Activated T-cell treated with anti-CD3 and anti-CD28 coated beads, Interleukin-2, amount 50 U/mL, for 24 hours (primary cell): ENCODE measurements around the gene EFCAB3.
"Not testable (repeated sequence)": the region's sequence is repeated elsewhere in the genome, so short reads cannot be mapped to it uniquely, and the experiment has no call there.

Source experiments
- DNase-seq: peaks from one replicate; pipeline ENCODE4 v3.0.0-alpha.2; 2020
- H3K27ac Mint-ChIP-seq: 2 replicates; pipeline ENCODE4 v1.8.0; 2020; ENCODE audit warnings: mild to moderate bottlenecking, mixed read lengths
- H3K27me3 Mint-ChIP-seq: 2 replicates; pipeline ENCODE4 v1.8.0; 2020; ENCODE audit warnings: mixed read lengths
- H3K36me3 Mint-ChIP-seq: 2 replicates; pipeline ENCODE4 v1.8.0; 2020; ENCODE audit warnings: low read depth, mixed read lengths
- H3K4me1 Mint-ChIP-seq: 2 replicates; pipeline ENCODE4 v1.8.0; 2020; ENCODE audit warnings: low read depth, mixed read lengths
- H3K4me3 Mint-ChIP-seq: 2 replicates; pipeline ENCODE4 v1.8.0; 2020; ENCODE audit warnings: mild to moderate bottlenecking, moderate library complexity, mixed read lengths
- H3K9me3 Mint-ChIP-seq: 2 replicates; pipeline ENCODE4 v1.8.0; 2020; ENCODE audit warnings: mixed read lengths

The EFCAB3 gene

DNA sequence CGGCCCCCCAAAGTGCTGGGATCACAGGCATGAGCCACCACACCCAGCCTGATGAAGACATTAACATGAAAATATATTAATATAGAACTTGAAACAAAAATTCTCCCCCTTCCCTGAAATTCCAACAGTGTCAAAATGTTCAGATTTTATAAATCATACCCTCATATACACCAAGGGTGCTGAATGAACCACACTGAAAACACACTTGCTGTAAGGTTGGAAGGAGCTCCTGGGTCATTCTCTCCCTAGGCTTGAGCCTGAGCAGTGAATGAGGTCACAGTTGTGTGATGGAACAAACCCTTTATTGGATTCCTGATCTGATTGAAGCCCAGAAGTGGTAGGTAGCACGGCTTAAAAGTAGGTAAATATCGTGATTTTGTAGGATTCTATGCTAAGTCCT lies at the start of gene EFCAB3:
Gene EFCAB3 (plus strand): TSS at position 301 of the 400 bp plus-strand sequence. CDS start 2,427 bp downstream, outside the sequence.
- Mint-ChIP-seq H3K27me3 (peaks cover 25% of the 10 kb centered on the region), H3K27ac (no peak within 1 kb of the TSS), H3K4me3 (no peak within 1 kb of the TSS), H3K36me3 (no peaks in the 10 kb centered on the region), H3K4me1 (no peaks in the 10 kb centered on the region), H3K9me3 (no peaks in the 10 kb centered on the region)
- DNase-seq: no peak

DNA sequence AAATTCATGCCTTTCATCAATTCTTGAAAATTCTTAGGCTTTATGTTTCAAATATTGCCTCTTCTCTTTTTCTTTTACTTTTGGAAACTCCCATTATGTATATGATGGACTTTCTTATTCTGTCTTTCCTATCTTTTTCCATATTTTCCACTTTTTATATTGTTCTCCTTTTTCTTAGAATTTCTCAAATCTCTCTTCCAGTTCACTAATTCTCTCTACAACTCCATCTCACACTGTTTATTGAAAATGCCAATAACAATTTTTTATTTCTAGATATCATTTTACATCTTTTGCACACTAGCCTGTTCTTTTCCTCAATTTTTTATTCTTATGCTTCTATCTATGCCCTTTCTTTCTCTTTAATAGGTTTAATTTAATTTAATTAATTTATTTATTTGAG lies 43.8 kb upstream of the EFCAB3 start:
- DNase-seq: no peak
- Mint-ChIP-seq H3K4me1 (no peaks in the 10 kb centered on the region), H3K27ac (no peak overlapping the region), H3K36me3 (no peaks in the 10 kb centered on the region), H3K27me3 (peaks cover 3% of the 10 kb centered on the region), H3K9me3 (peaks cover 4% of the 10 kb centered on the region), H3K4me3 (no peak overlapping the region)

DNA sequence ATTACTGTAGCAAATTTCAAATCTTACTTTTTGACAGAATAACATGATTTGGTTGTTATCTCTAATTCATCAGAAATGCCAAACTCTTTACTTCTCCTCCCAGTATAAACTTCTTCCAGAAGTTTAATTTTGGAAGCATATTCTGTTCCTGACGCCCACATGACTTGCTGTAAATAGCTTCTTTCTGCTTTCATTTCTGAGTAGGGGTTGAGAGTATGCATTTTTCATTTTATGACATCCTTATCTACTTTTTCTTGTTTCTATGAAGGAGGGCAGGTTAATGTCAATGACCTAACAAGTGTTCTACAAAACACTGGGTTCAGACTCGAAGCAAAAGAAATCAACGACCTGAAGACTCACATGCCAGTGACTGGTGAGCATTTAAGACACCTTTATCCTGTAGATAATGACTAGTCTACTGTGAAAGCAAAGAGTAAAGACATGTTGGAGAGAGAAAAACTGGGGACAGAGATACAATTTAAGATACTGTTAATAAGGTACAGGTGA lies 36.5 kb upstream of the EFCAB3 start:
- Mint-ChIP-seq H3K4me3 (no peak overlapping the region), H3K4me1 (no peaks in the 10 kb centered on the region), H3K27ac (no peak overlapping the region), H3K36me3 (no peaks in the 10 kb centered on the region), H3K9me3 (no peaks in the 10 kb centered on the region), H3K27me3 (peaks cover 32% of the 10 kb centered on the region)
- no peak for DNase-seq

DNA sequence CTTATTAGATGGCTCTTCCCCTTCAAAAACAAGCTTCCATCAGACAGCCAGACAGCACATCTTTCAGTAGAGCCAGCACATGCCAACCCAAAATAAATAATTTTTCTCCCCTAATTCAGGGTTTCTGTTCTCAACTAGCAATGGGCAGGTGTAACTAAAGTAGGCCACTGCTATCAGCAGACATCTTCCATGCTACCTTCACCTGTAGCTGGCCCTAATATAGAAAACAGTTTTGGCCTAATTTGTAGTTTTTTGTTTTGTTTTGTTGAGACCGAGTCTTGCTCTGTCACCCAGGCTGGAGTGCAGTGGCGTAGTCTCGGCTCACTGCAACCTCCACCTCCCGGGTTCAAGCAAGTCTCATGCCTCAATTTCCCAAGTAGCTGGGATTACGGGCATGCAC lies 29.2 kb upstream of the EFCAB3 start:
- H3K4me3 Mint-ChIP-seq: no peak overlapping the region
- peaks cover 52% of the 10 kb centered on the region for H3K27me3 Mint-ChIP-seq
- no peak overlapping the region for H3K27ac Mint-ChIP-seq
- DNase-seq: no peak
- H3K36me3 Mint-ChIP-seq: no peaks in the 10 kb centered on the region
- H3K9me3 Mint-ChIP-seq: no peaks in the 10 kb centered on the region
- no peaks in the 10 kb centered on the region for H3K4me1 Mint-ChIP-seq

DNA sequence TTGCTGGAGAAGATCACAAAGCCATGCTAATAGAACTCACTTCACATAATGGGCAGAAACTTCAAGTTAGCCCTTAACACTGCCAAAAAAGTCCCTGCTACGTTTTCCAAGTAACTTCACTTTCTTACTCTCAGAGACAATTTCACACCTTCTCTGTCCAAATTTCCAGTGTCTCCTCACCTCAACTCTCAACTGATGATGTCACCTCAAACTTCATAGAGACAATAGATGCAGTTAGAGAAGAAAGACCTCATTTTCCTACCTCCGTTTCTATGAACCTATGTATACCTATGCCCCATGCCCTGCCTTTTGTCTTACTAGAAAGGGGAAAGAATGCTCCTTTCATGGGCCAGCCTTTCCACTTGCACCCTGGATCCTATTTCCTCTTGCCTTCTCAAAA lies 14.2 kb upstream of the EFCAB3 start:
- Mint-ChIP-seq H3K27me3 (peaks cover 3% of the 10 kb centered on the region), H3K36me3 (no peaks in the 10 kb centered on the region), H3K4me3 (no peak overlapping the region), H3K9me3 (peaks cover 4% of the 10 kb centered on the region), H3K4me1 (no peaks in the 10 kb centered on the region), H3K27ac (no peak overlapping the region)
- no peak for DNase-seq

GRCh38 chr17:62381561-62381960 lies 1.2 kb downstream of the EFCAB3 start:
- Mint-ChIP-seq H3K4me1 (no peaks in the 10 kb centered on the region), H3K36me3 (no peaks in the 10 kb centered on the region), H3K27ac (no peak overlapping the region), H3K9me3 (no peaks in the 10 kb centered on the region), H3K4me3 (no peak overlapping the region), H3K27me3 (peaks cover 21% of the 10 kb centered on the region)
- DNase-seq: no peak

DNA sequence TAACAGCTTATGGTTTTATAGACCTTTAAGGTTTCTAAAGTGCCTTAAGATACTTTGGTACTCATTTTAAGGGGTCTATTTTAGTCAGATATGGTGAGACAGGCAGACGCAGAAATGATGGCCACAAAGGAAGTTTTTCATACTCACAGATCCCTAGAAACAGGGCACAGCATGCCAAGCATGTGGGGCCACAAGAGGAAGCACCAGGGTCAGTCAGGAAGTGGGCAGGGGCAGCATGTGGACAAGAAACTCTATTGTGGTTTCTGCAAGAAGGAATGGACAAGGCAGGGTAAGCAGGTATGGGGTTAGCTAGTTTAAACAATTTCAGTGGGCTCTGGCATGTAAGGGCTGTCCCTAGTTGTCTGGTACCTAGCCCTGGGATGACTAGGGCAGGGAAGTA lies 8.5 kb downstream of the EFCAB3 start:
- Mint-ChIP-seq H3K9me3 (no peaks in the 10 kb centered on the region), H3K27me3 (peaks cover 24% of the 10 kb centered on the region), H3K4me1 (no peaks in the 10 kb centered on the region), H3K27ac (no peak overlapping the region), H3K4me3 (no peak overlapping the region), H3K36me3 (no peaks in the 10 kb centered on the region)
- DNase-seq: no peak

DNA sequence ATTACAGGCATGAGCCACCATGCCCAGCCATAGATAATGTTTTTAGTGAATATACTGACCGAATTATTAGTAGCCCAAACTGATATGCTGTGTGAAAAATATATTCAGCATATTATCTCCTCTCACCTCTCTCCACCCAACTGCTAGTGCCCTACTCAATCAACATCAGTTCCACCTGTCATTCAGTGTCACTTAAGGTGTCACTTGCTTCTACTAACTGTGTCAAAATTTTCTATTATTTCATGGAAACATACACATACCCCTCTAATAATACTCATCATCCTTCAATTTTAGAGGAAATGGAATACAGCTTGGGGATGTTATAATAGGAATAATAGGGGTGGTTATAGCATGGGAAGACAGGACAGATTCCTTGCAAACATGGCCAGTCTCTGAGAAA lies 12.6 kb downstream of the EFCAB3 start:
- no peak for DNase-seq
- Mint-ChIP-seq H3K36me3 (no peaks in the 10 kb centered on the region), H3K4me3 (no peak overlapping the region), H3K27me3 (peaks cover 22% of the 10 kb centered on the region), H3K9me3 (no peaks in the 10 kb centered on the region), H3K4me1 (no peaks in the 10 kb centered on the region), H3K27ac (no peak overlapping the region)

GRCh38 chr17:62398891-62399290 lies 18.5 kb downstream of the EFCAB3 start:
- no peak for DNase-seq
- Mint-ChIP-seq H3K27ac (no peak overlapping the region), H3K9me3 (peaks cover 2% of the 10 kb centered on the region), H3K36me3 (no peaks in the 10 kb centered on the region), H3K4me1 (no peaks in the 10 kb centered on the region), H3K4me3 (no peak overlapping the region), H3K27me3 (peaks cover 23% of the 10 kb centered on the region)

DNA sequence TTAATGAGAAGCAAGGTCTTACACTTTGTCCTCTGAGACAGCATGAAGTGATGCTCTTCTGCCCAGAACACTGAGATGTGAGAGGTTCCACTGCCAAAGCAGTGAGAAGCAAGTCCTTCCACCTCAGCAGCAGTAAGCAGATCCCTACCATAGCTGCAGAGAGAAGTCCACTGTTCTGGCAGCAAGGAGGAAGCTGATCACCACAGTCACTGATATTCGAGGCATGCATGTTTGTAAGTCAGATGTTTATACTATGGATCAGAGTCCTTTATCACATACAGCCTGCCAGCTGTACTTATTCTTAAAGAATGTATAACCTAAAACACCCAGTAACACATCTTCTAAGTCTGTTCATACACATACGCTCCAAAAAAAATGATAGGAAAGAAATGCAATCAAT lies 25.1 kb downstream of the EFCAB3 start:
- Mint-ChIP-seq H3K4me3 (no peak overlapping the region), H3K9me3 (peaks cover 2% of the 10 kb centered on the region), H3K27ac (no peak overlapping the region), H3K27me3 (peaks cover 30% of the 10 kb centered on the region), H3K4me1 (no peaks in the 10 kb centered on the region), H3K36me3 (no peaks in the 10 kb centered on the region)
- no peak for DNase-seq

DNA sequence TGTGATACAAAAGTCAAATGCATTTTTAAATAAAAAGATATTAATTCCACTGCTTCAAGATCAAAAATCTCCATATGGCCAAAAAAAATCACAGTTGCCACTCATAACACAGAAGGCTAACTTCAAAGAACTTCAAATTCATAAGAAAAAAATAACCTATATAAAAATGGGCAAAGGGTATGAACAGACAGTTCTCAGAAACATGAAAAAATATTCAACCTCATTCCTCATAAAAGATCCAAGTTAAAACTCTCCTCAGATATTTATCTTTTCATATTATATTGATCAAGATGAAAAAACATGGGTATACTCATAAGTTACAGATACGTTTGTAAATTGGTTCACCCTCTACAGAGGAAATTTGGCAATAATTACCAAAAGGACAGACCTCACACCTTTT lies 32.7 kb downstream of the EFCAB3 start:
- not testable (repeated sequence) for H3K4me3 Mint-ChIP-seq, H3K9me3 Mint-ChIP-seq, H3K36me3 Mint-ChIP-seq, H3K27ac Mint-ChIP-seq, H3K4me1 Mint-ChIP-seq, DNase-seq
- peaks cover 25% of the 10 kb centered on the region for H3K27me3 Mint-ChIP-seq

DNA sequence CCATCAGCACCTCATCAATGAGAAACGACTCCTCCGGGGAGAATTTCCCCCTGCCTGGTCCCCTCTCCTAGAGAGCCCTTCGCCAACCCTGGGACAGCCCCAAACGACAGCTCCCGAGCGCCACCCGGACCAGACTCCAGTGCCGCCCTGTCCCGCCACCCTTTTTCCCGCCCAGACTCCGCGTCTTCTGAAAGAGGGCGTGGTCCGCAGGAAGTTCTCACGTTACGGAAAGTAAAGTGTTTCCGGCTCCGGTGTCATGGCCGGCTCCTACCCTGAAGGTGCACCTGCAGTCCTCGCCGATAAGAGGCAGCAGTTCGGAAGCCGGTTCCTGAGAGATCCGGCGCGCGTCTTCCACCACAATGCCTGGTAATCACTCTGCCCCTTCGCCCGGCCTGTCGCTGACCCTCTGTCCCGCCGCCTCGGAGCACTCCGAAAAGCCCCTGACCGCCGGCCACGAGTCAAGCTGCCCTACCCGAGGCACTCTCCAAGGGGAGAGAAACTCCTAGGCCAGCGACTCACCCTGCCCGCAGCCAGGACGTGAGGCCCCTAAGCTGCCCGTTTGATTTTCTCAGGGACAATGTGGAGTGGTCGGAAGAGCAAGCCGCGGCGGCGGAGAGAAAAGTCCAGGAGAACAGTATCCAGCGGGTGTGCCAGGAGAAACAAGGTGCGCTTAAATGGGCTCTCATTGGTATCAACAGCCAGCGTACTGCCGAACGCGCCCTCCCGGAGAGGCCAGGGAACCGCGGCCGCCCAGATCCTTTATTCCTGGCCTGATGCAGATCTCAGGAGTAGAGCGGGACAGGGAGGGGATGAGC lies 43.5 kb downstream of the EFCAB3 start, which contains the start of gene METTL2A:
Gene METTL2A (plus strand): TSS at position 251 of the 815 bp plus-strand sequence. CDS start 6 bp downstream, at position 257.
- not testable (repeated sequence) for H3K9me3 Mint-ChIP-seq, H3K27me3 Mint-ChIP-seq
- DNase-seq: peak; percentile 88
- Mint-ChIP-seq H3K36me3 (peaks cover 42% of the 10 kb centered on the region), H3K4me1 (peaks cover 39% of the 10 kb centered on the region), H3K27ac (peak within 1 kb of the TSS; percentile 97), H3K4me3 (peak within 1 kb of the TSS; percentile 97)

DNA sequence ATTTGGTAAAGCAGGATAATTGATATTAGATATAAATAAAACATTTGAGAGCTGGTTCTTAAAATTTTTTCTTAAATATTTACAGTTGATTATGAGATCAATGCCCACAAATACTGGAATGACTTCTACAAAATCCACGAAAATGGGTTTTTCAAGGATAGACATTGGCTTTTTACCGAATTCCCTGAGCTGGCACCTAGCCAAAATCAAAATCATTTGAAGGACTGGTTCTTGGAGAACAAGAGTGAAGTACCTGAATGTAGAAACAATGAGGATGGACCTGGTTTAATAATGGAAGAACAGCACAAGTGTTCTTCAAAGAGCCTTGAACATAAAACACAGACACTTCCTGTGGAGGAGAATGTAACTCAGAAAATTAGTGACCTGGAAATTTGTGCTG lies 45.9 kb downstream of the EFCAB3 start:
- not testable (repeated sequence) for H3K9me3 Mint-ChIP-seq, H3K27ac Mint-ChIP-seq, DNase-seq, H3K27me3 Mint-ChIP-seq, H3K4me3 Mint-ChIP-seq
- Mint-ChIP-seq H3K4me1 (peaks cover 40% of the 10 kb centered on the region), H3K36me3 (peaks cover 62% of the 10 kb centered on the region)

DNA sequence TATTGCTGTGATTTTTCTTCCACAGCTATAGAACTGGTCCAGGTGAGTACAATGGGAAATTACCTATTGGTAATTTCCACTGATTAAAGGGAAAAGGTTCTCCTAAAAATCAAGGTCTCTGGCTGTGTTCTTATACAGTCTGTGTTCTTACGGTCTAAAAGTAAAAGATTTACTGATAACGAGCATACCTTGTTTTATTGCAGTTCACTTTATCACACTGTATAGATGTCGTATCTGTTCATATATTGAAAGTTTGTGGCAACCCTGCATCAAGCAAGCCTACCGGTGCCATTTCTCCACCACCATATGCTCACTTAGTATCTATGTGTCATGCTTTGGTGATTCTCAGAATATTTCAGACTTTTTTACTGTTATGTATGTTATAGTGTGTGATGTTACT lies 54.9 kb downstream of the EFCAB3 start:
- peaks cover 80% of the 10 kb centered on the region for H3K36me3 Mint-ChIP-seq
- not testable (repeated sequence) for H3K27ac Mint-ChIP-seq, DNase-seq, H3K9me3 Mint-ChIP-seq, H3K4me3 Mint-ChIP-seq, H3K27me3 Mint-ChIP-seq, H3K4me1 Mint-ChIP-seq

DNA sequence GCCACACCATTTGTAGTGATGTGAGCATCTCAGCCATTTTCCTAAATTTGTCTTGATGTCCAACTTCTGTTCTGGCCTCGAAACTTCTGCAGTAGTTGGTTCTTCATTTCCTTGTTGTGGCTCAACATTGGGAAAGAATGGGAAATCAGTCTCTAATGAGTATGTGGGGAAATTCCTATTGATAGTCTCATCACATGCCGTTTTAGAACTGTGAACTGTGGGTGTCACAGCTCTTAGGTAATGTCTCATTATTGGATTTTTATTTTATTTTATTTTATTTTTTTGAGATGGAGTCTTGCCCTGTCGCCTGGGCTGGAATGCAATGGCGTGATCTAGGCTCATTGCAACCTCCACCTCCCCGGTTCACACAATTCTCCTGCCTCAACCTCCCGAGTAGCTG lies 60.8 kb downstream of the EFCAB3 start:
- not testable (repeated sequence) for H3K4me3 Mint-ChIP-seq, H3K9me3 Mint-ChIP-seq, H3K27me3 Mint-ChIP-seq, DNase-seq, H3K27ac Mint-ChIP-seq, H3K4me1 Mint-ChIP-seq
- peaks cover 89% of the 10 kb centered on the region for H3K36me3 Mint-ChIP-seq
